NB4 (cell line): ENCODE measurements around the gene ARHGAP15.

Experiments
- DNase-seq: peaks from one replicate; pipeline ENCODE4 v3.0.0; 2010; ENCODE audit warnings: low read depth
- H3K4me3 ChIP-seq: one replicate; pipeline ENCODE4 v1.5.1; 2011; ENCODE audit warnings: mild to moderate bottlenecking, low read depth, low read length, moderate library complexity
- CTCF ChIP-seq: IDR thresholded peaks from one replicate; pipeline ENCODE4 v1.5.1; 2012; ENCODE audit warnings: low read depth, low read length
- MYC ChIP-seq: IDR thresholded peaks from 2 replicates; pipeline ENCODE4 v1.6.1; 2011; ENCODE audit warnings: low read depth, low read length
- POLR2A ChIP-seq: IDR thresholded peaks from 2 replicates; pipeline ENCODE4 v1.6.1; 2011; ENCODE audit warnings: mild to moderate bottlenecking; ENCODE audit not compliant: insufficient read length; ENCODE audit errors: extremely low read depth
- TF ChIP-seq, protein P1 (sequence below): IDR thresholded peaks from 2 replicates; pipeline ENCODE4 v1.6.1; 2011; ENCODE audit warnings: low read depth, low read length

The ARHGAP15 gene

DNA sequence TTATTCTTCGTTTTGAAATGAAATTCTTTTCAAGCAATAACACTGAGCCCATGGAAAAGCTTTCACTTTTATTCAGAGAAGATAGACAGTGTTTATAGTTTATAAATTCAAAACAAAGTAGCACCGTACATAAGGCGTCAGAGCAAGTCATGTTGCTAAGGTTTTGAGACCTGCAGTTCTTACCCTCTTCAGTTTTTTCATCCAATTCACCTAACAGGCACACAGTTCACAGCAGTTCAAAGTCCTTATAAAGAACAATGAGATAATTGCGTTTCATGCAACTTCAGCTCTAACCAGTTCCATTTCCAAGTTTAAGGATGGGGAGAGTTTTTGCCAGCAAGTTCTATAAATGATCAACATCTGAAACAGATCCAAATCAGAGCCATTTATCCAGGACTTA, 96.7 kb downstream of the ARHGAP15 start:
- TF ChIP-seq POLR2A = no peak
- TF ChIP-seq MYC = no peak
- TF ChIP-seq CTCF = no peak
- TF ChIP-seq, protein P1, sequence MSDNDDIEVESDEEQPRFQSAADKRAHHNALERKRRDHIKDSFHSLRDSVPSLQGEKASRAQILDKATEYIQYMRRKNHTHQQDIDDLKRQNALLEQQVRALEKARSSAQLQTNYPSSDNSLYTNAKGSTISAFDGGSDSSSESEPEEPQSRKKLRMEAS = no peak

DNA sequence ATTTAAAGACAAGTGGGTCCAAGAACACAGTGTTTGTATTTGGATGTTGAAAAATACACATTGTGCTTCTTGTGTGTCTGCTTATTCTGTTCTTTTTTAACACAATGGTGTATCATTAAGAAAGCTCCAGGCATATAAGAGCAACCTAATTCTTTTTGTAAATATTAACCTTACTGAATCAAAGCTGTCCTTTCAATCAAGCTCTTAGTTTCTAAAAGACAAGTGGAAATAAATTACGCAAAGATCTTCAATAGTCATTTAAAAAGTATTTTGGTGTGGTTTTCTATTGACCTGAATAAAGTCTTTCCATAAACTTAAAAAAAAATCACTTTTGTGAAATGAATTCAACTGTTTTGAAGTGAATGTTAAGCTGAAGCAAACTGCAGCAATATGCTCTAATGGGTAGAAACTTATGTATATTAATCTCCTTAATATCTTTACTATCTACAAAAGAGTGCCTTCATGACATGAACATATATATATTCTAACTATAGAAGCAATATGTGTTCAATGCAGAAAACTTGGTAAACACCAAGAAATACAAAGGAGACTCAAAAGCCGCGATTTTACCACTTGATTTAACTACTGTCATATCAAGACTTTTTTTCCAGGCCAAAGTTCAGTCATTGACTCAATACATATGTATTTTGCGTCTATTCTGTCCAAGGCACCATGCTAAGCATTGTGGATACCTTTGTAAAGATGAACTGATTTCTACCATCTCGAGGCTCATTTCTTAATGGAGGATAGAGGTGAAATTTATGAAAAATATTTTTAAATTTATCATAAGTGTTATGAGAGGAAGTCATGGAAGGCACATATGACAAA, 97.7 kb downstream of the ARHGAP15 start:
- TF ChIP-seq, protein P1 = no peak
- TF ChIP-seq MYC = no peak
- no peak for TF ChIP-seq POLR2A
- H3K4me3 ChIP-seq = no peak overlapping the region
- no peak for DNase-seq

More for the DNA sequence above, 96.7 kb downstream of the ARHGAP15 start:
- no peak for DNase-seq
- H3K4me3 ChIP-seq = no peak overlapping the region

DNA sequence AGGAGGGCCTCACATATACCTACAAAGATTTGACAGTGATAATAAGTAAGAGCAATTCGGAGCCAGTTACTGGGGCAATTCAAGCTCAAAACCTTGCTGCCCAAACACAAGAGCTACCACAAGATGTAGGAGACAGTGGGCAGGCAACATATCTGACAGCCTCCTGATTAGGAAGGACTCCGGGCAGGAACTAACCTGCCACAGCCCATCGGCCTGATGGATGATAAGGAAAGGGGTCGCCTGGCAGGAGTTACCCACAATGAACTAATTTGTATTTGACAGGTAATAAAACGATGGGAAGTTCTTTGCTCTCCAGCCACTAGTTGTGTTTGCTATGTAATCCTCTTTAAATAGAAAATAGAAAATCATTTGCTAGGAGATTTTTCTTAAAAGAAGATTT, 100.2 kb downstream of the ARHGAP15 start:
- TF ChIP-seq MYC (no peak), POLR2A (no peak), CTCF (no peak)
- TF ChIP-seq, protein P1 = no peak
- H3K4me3 ChIP-seq = no peak overlapping the region
- no peak for DNase-seq

DNA sequence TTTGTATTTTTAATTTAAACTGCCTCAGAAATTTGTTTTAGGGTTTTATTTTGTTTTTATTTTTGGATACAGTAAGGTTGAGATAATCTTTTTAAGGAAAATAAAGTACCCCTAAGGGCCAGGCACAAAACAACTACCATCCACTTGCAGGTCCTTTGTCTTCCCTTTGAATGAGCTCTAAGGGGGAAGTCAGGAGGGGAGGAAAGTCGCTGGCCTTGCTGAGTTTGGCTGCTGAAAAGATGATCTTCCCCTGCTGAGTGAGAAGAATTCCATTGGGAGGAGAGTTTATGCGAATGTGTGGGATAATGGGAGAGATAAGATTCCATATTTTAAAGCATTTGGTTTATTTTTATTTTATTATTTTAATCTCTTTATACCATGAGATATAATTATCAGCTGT, 100.7 kb downstream of the ARHGAP15 start:
- no peak for TF ChIP-seq POLR2A
- TF ChIP-seq, protein P1 = no peak
- TF ChIP-seq MYC = no peak
- TF ChIP-seq CTCF = no peak
- DNase-seq = no peak
- no peak overlapping the region for H3K4me3 ChIP-seq

- no peak for DNase-seq
- H3K4me3 ChIP-seq = no peak overlapping the region
- TF ChIP-seq CTCF (no peak), MYC (no peak), POLR2A (no peak)
- TF ChIP-seq, protein P1 = no peak
Measured at GRCh38 chr2:143230506-143231253, 101.5 kb downstream of the ARHGAP15 start.

DNA sequence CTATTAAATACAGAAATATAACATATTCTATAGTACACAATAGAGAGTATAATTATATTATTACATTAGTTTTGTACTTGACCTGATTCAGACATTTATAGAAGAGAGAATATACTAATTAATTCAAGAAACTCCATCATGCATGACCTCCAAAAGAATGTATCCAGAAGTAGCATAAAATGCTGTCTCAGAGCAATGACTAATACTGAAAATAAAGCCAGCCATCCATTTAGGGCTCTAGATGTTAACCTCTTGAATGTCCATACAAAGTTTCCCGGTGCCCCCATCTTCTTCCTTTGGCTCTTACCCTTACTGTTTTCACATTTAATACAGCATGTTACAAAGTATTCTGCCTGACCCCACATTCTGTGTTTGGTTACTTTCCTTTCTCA, 102.0 kb downstream of the ARHGAP15 start:
- no peak overlapping the region for H3K4me3 ChIP-seq
- DNase-seq = no peak
- TF ChIP-seq MYC (no peak), CTCF (no peak), POLR2A (no peak)
- TF ChIP-seq, protein P1 = no peak
